GM23338 (cell line): Measurements from ENCODE around the gene CHD9.

Experiments used
- CREB1 ChIP-seq: fragments of 250-450 bp; sonication (Bioruptor Pico); IDR thresholded peaks from 2 replicates; pipeline ENCODE4 v1.5.0; 2020; ENCODE audit warnings: low read depth, mild to moderate bottlenecking, moderate library complexity
- CTCF ChIP-seq, 2 experiments: fragments of 200-600 bp in 1 of 2; sonication (generic) in 1 of 2; conservative IDR thresholded peaks; 2 replicates each; pipeline versions ENCODE4 v1.5.1 to v1.6.1; 2016 to 2017; ENCODE audit warnings: antibody characterized with exemption in 2 of 2, low read depth in 2 of 2, mild to moderate bottlenecking in 2 of 2, moderate library complexity in 1 of 2
- ETS1 ChIP-seq: IDR thresholded peaks from 2 replicates; pipeline ENCODE4 v1.6.1; 2016; ENCODE audit warnings: antibody characterized with exemption
- EZH2 ChIP-seq: fragments of 200-600 bp; sonication (generic); IDR thresholded peaks from one replicate; pipeline ENCODE4 v1.8.0; 2017; ENCODE audit warnings: antibody characterized with exemption, mild to moderate bottlenecking, low read depth; ENCODE audit not compliant: unreplicated experiment
- EZH2phosphoT487 ChIP-seq: fragments of 200-600 bp; sonication (generic); IDR thresholded peaks from one replicate; pipeline ENCODE4 v1.8.1; 2018; ENCODE audit warnings: antibody characterized with exemption; ENCODE audit not compliant: unreplicated experiment
- JUNB ChIP-seq: IDR thresholded peaks from one replicate; pipeline ENCODE4 v1.6.1; 2016; ENCODE audit warnings: antibody characterized with exemption; ENCODE audit not compliant: unreplicated experiment
- NANOG ChIP-seq: IDR thresholded peaks from 2 replicates; pipeline ENCODE4 v1.6.1; 2016; ENCODE audit warnings: antibody characterized with exemption, borderline replicate concordance
- POLR2AphosphoS5 ChIP-seq: IDR thresholded peaks from 2 replicates; pipeline ENCODE4 v1.6.1; 2016; ENCODE audit warnings: antibody characterized with exemption, low read depth
- REST ChIP-seq: IDR thresholded peaks from one replicate; pipeline ENCODE4 v1.6.1; 2018; ENCODE audit warnings: antibody characterized with exemption; ENCODE audit not compliant: unreplicated experiment
- STAT1 ChIP-seq: IDR thresholded peaks from one replicate; pipeline ENCODE4 v1.6.1; 2016; ENCODE audit warnings: antibody characterized with exemption; ENCODE audit not compliant: unreplicated experiment
- ZNF114 ChIP-seq: fragments of 250-450 bp; sonication (Bioruptor Pico); IDR thresholded peaks from 2 replicates; pipeline ENCODE4 v1.5.0; 2020; ENCODE audit warnings: mild to moderate bottlenecking, moderate library complexity
- ZNF331 ChIP-seq: fragments of 250-450 bp; sonication (Bioruptor Pico); IDR thresholded peaks from 2 replicates; pipeline ENCODE4 v1.5.0; 2020; ENCODE audit warnings: low read depth, mild to moderate bottlenecking, moderate library complexity
- ZNF462 ChIP-seq: fragments of 250-450 bp; sonication (Bioruptor Pico); IDR thresholded peaks from 2 replicates; pipeline ENCODE4 v1.5.0; 2020; ENCODE audit warnings: mild to moderate bottlenecking, moderate library complexity

GRCh38 chr16:53061256-53061655 is 6.5 kb downstream of the CHD9 start:
- TF ChIP-seq POLR2AphosphoS5: no peak
- TF ChIP-seq CTCF (conservative IDR thresholded peaks at IDR 0.05; ENCODE audit: low read depth in 2 of 2): no peak
- TF ChIP-seq ETS1: no peak
- no peak for TF ChIP-seq CREB1 (CRISPR knock-in tag)
- no peak for TF ChIP-seq ZNF462 (CRISPR knock-in tag)
- no peak for TF ChIP-seq EZH2phosphoT487
- TF ChIP-seq EZH2: no peak
- no peak for TF ChIP-seq JUNB
- TF ChIP-seq ZNF114 (CRISPR knock-in tag): no peak
- no peak for TF ChIP-seq REST
- TF ChIP-seq ZNF331 (CRISPR knock-in tag): no peak
- TF ChIP-seq STAT1: no peak
- TF ChIP-seq NANOG: no peak
